ENCODE data around the gene LAMA3.

Gene LAMA3

DNA sequence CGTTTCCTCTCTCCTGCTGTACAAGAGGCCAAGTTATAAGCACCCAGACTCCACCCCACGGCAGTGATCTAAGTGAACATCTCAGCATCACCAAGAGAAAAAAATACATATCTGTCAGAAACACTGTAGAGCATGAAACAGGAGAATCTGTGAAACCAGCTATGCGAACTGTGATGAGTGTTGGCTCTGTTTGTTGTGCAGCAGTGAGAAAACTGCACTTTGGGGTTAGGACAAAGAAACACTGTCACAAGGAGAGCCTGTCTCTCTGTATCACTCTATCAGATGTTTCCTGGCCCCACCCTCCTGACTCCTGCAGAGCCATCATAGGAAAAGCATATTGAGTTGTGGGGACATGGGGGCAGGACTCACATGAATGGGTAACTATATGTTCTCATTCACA is 87.1 kb downstream of the LAMA3 start:
- H3K36me3 ChIP-seq (ENCODE audit: control insufficient read depth in 2 of 2, insufficient read depth in 1 of 2, low read length in 2 of 2), result peaks cover 6 to 19% of the 10 kb centered on the region in 2 experiments; a peak in 2 of 3 replicates
- ChIA-PET CTCF (no interaction called here), POLR2A (no interaction called here)
- no peaks in the 10 kb centered on the region for H3K4me1 ChIP-seq (ENCODE audit: control insufficient read depth, insufficient read depth, low read length)
- no peak overlapping the region for H3K4me3 ChIP-seq (ENCODE audit: low read depth, low read length)
- TF ChIP-seq ZNF37A (tag by site-specific recombination; IDR thresholded peaks at IDR 0.05), result no peak
- no peak for TF ChIP-seq ZNF658 (tag by site-specific recombination; IDR thresholded peaks at IDR 0.05)
- no peak for TF ChIP-seq GLIS2 (tag by site-specific recombination; IDR thresholded peaks at IDR 0.05)
- TF ChIP-seq MZF1 (tag by site-specific recombination; IDR thresholded peaks at IDR 0.05; ENCODE audit: borderline replicate concordance), result no peak
- TF ChIP-seq ZNF223 (tag by site-specific recombination; IDR thresholded peaks at IDR 0.05), result no peak
- TF ChIP-seq ZNF239 (tag by site-specific recombination; IDR thresholded peaks at IDR 0.05), result no peak
- TF ChIP-seq, protein P1, sequence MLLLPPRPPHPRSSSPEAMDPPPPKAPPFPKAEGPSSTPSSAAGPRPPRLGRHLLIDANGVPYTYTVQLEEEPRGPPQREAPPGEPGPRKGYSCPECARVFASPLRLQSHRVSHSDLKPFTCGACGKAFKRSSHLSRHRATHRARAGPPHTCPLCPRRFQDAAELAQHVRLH (tag by site-specific recombination; IDR thresholded peaks at IDR 0.05), result no peak
- no peak for TF ChIP-seq ZNF624 (tag by site-specific recombination; IDR thresholded peaks at IDR 0.05)
- TF ChIP-seq ZSCAN16 (tag by site-specific recombination; IDR thresholded peaks at IDR 0.05), result no peak
- TF ChIP-seq ZBTB7A (tag by site-specific recombination; IDR thresholded peaks at IDR 0.05; ENCODE audit: low read depth), result no peak
- TF ChIP-seq, protein P2, sequence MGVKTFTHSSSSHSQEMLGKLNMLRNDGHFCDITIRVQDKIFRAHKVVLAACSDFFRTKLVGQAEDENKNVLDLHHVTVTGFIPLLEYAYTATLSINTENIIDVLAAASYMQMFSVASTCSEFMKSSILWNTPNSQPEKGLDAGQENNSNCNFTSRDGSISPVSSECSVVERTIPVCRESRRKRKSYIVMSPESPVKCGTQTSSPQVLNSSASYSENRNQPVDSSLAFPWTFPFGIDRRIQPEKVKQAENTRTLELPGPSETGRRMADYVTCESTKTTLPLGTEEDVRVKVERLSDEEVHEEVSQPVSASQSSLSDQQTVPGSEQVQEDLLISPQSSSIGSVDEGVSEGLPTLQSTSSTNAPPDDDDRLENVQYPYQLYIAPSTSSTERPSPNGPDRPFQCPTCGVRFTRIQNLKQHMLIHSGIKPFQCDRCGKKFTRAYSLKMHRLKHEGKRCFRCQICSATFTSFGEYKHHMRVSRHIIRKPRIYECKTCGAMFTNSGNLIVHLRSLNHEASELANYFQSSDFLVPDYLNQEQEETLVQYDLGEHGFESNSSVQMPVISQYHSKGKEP (tag by site-specific recombination; IDR thresholded peaks at IDR 0.05), result no peak
- TF ChIP-seq ZSCAN30 (tag by site-specific recombination; IDR thresholded peaks at IDR 0.05), result no peak
- TF ChIP-seq ZNF10 (tag by site-specific recombination; IDR thresholded peaks at IDR 0.05), result no peak
- H3K9me3 ChIP-seq (ENCODE audit: control insufficient read depth, insufficient read depth, low read depth, low read length), result no peaks in the 10 kb centered on the region
- H3K27ac ChIP-seq (ENCODE audit: extremely low read depth, low read depth, low read length), result no peak overlapping the region

DNA sequence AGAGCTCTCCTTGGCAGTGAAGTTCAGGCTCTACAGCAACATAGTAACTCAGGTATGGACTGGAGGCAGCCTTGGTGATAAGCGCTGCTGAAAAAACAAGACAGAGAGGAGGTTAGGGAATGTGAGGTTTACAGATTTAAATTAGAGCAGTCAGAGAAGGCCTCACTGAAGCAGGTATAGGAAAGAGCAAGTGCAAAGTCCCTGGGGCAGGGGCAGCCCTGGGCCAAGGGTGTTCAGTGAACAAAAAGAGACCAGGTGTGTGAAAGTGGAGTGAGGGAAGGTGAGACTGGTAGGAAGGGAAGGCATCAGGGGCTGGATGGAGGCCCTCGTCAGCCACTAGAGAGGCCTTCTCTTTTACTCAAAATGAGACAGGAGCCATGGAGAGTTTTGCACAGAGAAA is 89.6 kb downstream of the LAMA3 start:
- H3K4me1 ChIP-seq (ENCODE audit: control insufficient read depth, insufficient read depth, low read length), result no peaks in the 10 kb centered on the region
- H3K9me3 ChIP-seq (ENCODE audit: control insufficient read depth, insufficient read depth, low read depth, low read length), result no peaks in the 10 kb centered on the region
- peaks cover 4 to 19% of the 10 kb centered on the region in 2 experiments; a peak in 2 of 3 replicates for H3K36me3 ChIP-seq (ENCODE audit: control insufficient read depth in 2 of 2, insufficient read depth in 1 of 2, low read length in 2 of 2)
- ChIA-PET POLR2A (no interaction called here), CTCF (interaction anchor here (0.8 kb wide), 1 partner anchor 157 kb away, joined by 3 read pairs; no protein-coding TSS in a partner anchor)
- H3K4me3 ChIP-seq (ENCODE audit: low read depth, low read length), result no peak overlapping the region
- no peak for TF ChIP-seq GLI2 (tag by site-specific recombination; IDR thresholded peaks at IDR 0.05; ENCODE audit: borderline replicate concordance, low read depth)
- TF ChIP-seq ZNF623 (tag by site-specific recombination; IDR thresholded peaks at IDR 0.05), result peak; percentile 93
- no peak overlapping the region for H3K27ac ChIP-seq (ENCODE audit: extremely low read depth, low read depth, low read length)

DNA sequence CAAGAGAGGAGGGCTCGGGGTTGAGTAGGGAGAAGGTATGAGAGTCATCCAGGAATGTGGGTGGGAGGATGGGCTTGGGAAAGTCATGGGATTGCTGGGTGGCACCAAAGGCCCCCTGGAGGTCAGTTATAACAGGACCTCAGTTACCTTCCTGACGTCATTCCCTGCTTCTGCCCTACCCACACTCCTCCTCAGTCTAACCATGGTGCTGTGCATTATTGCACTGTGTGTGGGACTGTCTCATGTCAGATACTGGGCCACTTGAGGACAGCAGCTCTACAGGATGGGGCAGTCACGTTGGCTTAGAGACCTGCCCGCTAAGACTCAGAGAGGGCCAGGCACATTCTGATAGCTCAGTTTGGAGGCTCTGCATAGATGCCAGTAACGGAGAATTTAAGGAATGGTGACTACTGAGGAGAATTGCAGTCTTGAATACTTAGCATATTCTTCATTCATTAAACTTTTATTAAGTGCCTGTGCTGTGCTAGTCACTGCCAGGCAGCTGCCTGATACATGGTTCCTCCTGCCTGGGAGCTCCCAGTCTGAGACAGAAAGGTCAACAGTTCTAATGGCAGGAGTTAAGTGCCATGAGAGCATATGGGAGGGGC is 90.5 kb downstream of the LAMA3 start:
- POLR2A ChIA-PET, result no interaction called here
- H3K27ac ChIP-seq (ENCODE audit: extremely low read depth, low read depth, low read length), result no peak overlapping the region
- CTCF ChIA-PET, result interaction anchor here (0.7 to 1.6 kb wide), 2 partner anchors 33 to 77 kb away, joined by 3 to 5 read pairs; no protein-coding TSS in a partner anchor
- H3K9me3 ChIP-seq (ENCODE audit: control insufficient read depth, insufficient read depth, low read depth, low read length), result no peaks in the 10 kb centered on the region
- H3K4me3 ChIP-seq (ENCODE audit: low read depth, low read length), result no peak overlapping the region
- H3K4me1 ChIP-seq (ENCODE audit: control insufficient read depth, insufficient read depth, low read length), result peaks cover under 1% of the 10 kb centered on the region; the same call in 1 of the 2 replicates
- H3K36me3 ChIP-seq (ENCODE audit: control insufficient read depth in 2 of 2, insufficient read depth in 1 of 2, low read length in 2 of 2), result peaks cover 0 to 19% of the 10 kb centered on the region in 2 experiments; a peak in 1 of 3 replicates
- TF ChIP-seq, protein P3, sequence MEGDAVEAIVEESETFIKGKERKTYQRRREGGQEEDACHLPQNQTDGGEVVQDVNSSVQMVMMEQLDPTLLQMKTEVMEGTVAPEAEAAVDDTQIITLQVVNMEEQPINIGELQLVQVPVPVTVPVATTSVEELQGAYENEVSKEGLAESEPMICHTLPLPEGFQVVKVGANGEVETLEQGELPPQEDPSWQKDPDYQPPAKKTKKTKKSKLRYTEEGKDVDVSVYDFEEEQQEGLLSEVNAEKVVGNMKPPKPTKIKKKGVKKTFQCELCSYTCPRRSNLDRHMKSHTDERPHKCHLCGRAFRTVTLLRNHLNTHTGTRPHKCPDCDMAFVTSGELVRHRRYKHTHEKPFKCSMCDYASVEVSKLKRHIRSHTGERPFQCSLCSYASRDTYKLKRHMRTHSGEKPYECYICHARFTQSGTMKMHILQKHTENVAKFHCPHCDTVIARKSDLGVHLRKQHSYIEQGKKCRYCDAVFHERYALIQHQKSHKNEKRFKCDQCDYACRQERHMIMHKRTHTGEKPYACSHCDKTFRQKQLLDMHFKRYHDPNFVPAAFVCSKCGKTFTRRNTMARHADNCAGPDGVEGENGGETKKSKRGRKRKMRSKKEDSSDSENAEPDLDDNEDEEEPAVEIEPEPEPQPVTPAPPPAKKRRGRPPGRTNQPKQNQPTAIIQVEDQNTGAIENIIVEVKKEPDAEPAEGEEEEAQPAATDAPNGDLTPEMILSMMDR (tag by site-specific recombination; IDR thresholded peaks at IDR 0.05), result peak; percentile 37
- TF ChIP-seq, protein P4, sequence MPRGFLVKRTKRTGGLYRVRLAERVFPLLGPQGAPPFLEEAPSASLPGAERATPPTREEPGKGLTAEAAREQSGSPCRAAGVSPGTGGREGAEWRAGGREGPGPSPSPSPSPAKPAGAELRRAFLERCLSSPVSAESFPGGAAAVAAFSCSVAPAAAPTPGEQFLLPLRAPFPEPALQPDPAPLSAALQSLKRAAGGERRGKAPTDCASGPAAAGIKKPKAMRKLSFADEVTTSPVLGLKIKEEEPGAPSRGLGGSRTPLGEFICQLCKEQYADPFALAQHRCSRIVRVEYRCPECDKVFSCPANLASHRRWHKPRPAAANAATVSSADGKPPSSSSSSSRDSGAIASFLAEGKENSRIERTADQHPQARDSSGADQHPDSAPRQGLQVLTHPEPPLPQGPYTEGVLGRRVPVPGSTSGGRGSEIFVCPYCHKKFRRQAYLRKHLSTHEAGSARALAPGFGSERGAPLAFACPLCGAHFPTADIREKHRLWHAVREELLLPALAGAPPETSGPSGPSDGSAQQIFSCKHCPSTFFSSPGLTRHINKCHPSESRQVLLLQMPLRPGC (tag by site-specific recombination; IDR thresholded peaks at IDR 0.05), result no peak
- TF ChIP-seq ZNF561 (tag by site-specific recombination; IDR thresholded peaks at IDR 0.05; ENCODE audit: borderline replicate concordance) (no peak), GLIS1 (tag by site-specific recombination; IDR thresholded peaks at IDR 0.05) (peak; percentile 57), ZFHX2 (tag by site-specific recombination; conservative IDR thresholded peaks at IDR 0.05) (peak; percentile 83), ZNF629 (tag by site-specific recombination; IDR thresholded peaks at IDR 0.05) (0 out of 2 replicates have a peak, but pooled peaks have one; percentile 12), TCF7L2 (IDR thresholded peaks at IDR 0.05; ENCODE audit: borderline replicate concordance, low read depth, low read length) (no peak)
- TF ChIP-seq, protein P5, sequence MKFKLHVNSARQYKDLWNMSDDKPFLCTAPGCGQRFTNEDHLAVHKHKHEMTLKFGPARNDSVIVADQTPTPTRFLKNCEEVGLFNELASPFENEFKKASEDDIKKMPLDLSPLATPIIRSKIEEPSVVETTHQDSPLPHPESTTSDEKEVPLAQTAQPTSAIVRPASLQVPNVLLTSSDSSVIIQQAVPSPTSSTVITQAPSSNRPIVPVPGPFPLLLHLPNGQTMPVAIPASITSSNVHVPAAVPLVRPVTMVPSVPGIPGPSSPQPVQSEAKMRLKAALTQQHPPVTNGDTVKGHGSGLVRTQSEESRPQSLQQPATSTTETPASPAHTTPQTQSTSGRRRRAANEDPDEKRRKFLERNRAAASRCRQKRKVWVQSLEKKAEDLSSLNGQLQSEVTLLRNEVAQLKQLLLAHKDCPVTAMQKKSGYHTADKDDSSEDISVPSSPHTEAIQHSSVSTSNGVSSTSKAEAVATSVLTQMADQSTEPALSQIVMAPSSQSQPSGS (tag by site-specific recombination; IDR thresholded peaks at IDR 0.05; ENCODE audit: low read depth), result peak; percentile 52; the same call in 1 of the 2 replicates
- TF ChIP-seq, protein P6, sequence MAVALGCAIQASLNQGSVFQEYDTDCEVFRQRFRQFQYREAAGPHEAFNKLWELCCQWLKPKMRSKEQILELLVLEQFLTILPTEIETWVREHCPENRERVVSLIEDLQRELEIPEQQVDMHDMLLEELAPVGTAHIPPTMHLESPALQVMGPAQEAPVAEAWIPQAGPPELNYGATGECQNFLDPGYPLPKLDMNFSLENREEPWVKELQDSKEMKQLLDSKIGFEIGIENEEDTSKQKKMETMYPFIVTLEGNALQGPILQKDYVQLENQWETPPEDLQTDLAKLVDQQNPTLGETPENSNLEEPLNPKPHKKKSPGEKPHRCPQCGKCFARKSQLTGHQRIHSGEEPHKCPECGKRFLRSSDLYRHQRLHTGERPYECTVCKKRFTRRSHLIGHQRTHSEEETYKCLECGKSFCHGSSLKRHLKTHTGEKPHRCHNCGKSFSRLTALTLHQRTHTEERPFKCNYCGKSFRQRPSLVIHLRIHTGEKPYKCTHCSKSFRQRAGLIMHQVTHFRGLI (tag by site-specific recombination; IDR thresholded peaks at IDR 0.05), result no peak
